ENCODE results near the gene PAXX.
A peak's percentile ranks its signal among the peaks of the same experiment; 100 is the strongest.

The PAXX gene

DNA sequence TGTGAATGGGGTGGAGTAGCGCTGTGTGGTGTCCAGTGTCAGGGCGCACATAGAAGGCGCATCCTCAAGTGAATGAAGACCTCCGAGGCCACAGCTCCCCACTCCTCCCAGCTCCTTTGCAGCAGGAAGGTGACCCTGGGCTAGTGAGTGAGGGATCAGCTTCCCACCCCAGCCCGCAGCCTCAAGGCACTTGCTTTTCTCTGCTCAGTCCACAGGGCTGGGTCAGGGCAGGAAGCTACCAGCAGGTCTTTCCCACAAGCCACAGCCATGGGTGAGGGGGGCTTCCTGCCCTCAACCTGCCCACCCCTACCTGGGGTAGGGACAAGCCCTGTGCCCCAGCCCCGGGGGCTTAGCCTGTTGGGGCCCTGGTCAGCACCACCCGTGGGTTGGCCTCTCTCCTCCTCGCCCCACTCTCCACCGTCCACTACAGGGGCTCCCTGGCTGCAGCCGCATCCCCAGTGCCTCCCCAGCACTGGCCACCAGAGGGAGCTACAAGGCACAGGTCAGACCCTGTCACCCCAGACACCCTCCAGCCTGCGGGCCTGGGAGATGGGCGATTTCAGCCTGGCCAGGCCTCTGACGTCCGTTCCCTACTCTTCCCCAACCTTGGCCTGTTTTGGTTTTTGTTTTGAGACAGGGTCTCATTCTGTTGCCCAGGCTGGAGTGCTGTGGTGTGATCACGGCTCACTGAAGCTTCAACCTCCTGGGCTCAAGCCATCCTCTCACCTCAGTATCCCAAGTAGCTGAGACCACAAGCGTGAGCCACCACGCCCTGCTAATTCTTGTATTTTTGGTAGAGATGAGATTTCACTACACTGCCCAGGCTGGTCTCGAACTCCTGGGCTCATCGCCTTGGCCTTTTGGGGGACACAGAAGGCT lies 37.1 kb downstream of the PAXX start:
- Histone ChIP-seq H3K27ac (ENCODE audit: low read length, poor library complexity, severe bottlenecking) (no peak overlapping the region), H3K4ac (ENCODE audit: low read depth in 1 of 2, low read length in 2 of 2) (no peak overlapping the region), H4K91ac (ENCODE audit: low read length) (no peak overlapping the region), H3K23ac (ENCODE audit: low read length in 2 of 2) (no peak overlapping the region), H2BK120ac (ENCODE audit: low read depth, low read length) (no peak overlapping the region), H3K36me3 (ENCODE audit: control insufficient read depth in 1 of 2, insufficient read depth in 2 of 2, low read depth in 1 of 2, low read length in 2 of 2) (no peaks in the 10 kb centered on the region), H3K14ac (ENCODE audit: low read length in 2 of 2) (no peak overlapping the region), H3K9ac (ENCODE audit: low read length) (no peak overlapping the region), H3K4me1 (ENCODE audit: control insufficient read depth, insufficient read depth, low read depth, low read length) (peaks cover 28% of the 10 kb centered on the region), H2BK5ac (ENCODE audit: low read depth, low read length, poor library complexity, severe bottlenecking) (no peak overlapping the region), H3K4me3 (ENCODE audit: insufficient read depth in 1 of 2, low read depth in 1 of 2, low read length in 2 of 2) (peak overlapping the region in 1 of 2 experiments; percentile 77), H3K4me2 (ENCODE audit: low read length, poor library complexity, severe bottlenecking) (peak overlapping the region; percentile 87), H3K79me1 (replicated peaks; ENCODE audit: low read length, poor library complexity, severe bottlenecking) (no peaks in the 10 kb centered on the region), H2BK15ac (ENCODE audit: low read depth, poor library complexity, severe bottlenecking) (no peak overlapping the region), H2AFZ (ENCODE audit: low read depth, low read length) (no peak overlapping the region), H3K9me3 (ENCODE audit: control insufficient read depth, low read length) (no peaks in the 10 kb centered on the region), H4K8ac (ENCODE audit: low read length) (no peak overlapping the region), H2BK12ac (ENCODE audit: low read length in 2 of 2) (peak overlapping the region in 1 of 2 experiments; percentile 25), H2AK5ac (ENCODE audit: low read length, severe bottlenecking) (no peak overlapping the region), H3K27me3 (ENCODE audit: control insufficient read depth in 1 of 2, insufficient read depth in 1 of 2, low read length in 2 of 2) (peaks cover 4 to 11% of the 10 kb centered on the region in 2 experiments), H3K18ac (ENCODE audit: low read depth in 1 of 2, low read length in 2 of 2) (peak overlapping the region in 1 of 2 experiments; percentile 8)
- WGBS: 42% methylated on average over 16 of the region's 19 CpGs
- peak; percentile 75 for DNase-seq

GRCh38 chr9:137030006-137030405 lies 37.8 kb downstream of the PAXX start:
- H2BK5ac ChIP-seq (ENCODE audit: low read depth, low read length, poor library complexity, severe bottlenecking): no peak overlapping the region
- no peak overlapping the region for H2BK15ac ChIP-seq (ENCODE audit: low read depth, poor library complexity, severe bottlenecking)
- H4K91ac ChIP-seq (ENCODE audit: low read length): no peak overlapping the region
- H4K8ac ChIP-seq (ENCODE audit: low read length): no peak overlapping the region
- no peak for DNase-seq
- H3K27me3 ChIP-seq (ENCODE audit: control insufficient read depth in 1 of 2, insufficient read depth in 1 of 2, low read length in 2 of 2): peaks cover 4 to 11% of the 10 kb centered on the region in 2 experiments
- H3K4me3 ChIP-seq (ENCODE audit: insufficient read depth in 1 of 2, low read depth in 1 of 2, low read length in 2 of 2): no peak overlapping the region
- no peak overlapping the region for H3K4ac ChIP-seq (ENCODE audit: low read depth in 1 of 2, low read length in 2 of 2)
- H2BK120ac ChIP-seq (ENCODE audit: low read depth, low read length): no peak overlapping the region
- no peak overlapping the region for H3K23ac ChIP-seq (ENCODE audit: low read length in 2 of 2)
- H2BK12ac ChIP-seq (ENCODE audit: low read length in 2 of 2): no peak overlapping the region
- H3K36me3 ChIP-seq (ENCODE audit: control insufficient read depth in 1 of 2, insufficient read depth in 2 of 2, low read depth in 1 of 2, low read length in 2 of 2): no peaks in the 10 kb centered on the region
- WGBS: 83% methylated on average over 14 of the region's 15 CpGs
- H2AK5ac ChIP-seq (ENCODE audit: low read length, severe bottlenecking): no peak overlapping the region
- H3K4me1 ChIP-seq (ENCODE audit: control insufficient read depth, insufficient read depth, low read depth, low read length): peaks cover 29% of the 10 kb centered on the region
- no peak overlapping the region for H2AFZ ChIP-seq (ENCODE audit: low read depth, low read length)
- H3K27ac ChIP-seq (ENCODE audit: low read length, poor library complexity, severe bottlenecking): no peak overlapping the region
- H3K9ac ChIP-seq (ENCODE audit: low read length): no peak overlapping the region
- no peaks in the 10 kb centered on the region for H3K79me1 ChIP-seq (replicated peaks; ENCODE audit: low read length, poor library complexity, severe bottlenecking)
- no peak overlapping the region for H3K18ac ChIP-seq (ENCODE audit: low read depth in 1 of 2, low read length in 2 of 2)
- H3K14ac ChIP-seq (ENCODE audit: low read length in 2 of 2): no peak overlapping the region
- H3K9me3 ChIP-seq (ENCODE audit: control insufficient read depth, low read length): no peaks in the 10 kb centered on the region
- no peak overlapping the region for H3K4me2 ChIP-seq (ENCODE audit: low read length, poor library complexity, severe bottlenecking)

DNA sequence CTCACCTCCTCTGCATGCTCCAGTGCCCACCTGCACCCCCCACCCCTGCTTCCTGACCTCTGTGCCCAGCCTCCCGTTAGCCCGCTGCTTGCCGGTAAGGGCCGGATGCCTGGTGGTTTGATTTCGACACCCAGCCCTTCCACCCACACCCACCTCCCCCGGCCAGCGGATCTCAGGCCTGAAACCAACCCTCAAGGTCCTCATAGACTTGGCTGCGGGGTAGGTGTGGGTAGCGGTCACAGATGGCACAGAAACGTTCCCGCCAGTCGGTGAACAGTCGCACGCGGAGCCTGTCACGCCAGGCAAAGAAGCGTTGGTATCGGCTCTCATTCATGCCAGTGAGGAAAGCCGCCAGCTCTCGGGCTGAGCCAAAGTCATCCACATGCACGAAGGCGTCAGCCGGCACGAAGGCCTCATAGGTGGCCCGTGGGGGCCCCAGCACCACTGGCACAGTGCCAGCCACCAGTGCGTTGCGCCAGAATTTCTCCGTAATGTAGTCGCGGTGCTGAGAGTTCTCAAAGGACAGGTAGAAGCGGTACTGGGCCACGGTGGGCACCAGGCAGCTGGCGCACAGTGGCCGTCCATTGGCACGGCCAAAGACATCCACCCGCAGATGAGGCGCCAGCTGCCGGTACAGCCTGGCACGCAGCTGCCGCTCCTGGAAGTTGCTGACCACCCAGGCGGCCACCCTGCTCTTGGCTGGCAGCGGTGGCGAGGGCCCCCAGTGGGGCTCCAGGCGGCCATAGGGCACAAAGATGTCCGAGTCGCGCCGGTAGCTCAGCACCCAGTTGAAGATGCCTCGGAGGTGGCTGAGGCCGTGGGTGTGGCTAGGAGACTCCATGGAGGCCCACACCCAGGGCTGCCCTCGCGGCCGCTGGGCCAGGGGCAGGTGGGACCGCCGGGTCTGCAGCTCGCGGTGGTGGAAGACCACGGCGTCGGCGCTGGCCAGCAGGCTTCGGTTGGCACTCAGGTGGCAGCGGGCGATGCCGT lies 38.6 kb downstream of the PAXX start:
- Histone ChIP-seq H3K4me3 (ENCODE audit: insufficient read depth in 1 of 2, low read depth in 1 of 2, low read length in 2 of 2) (no peak overlapping the region), H4K91ac (ENCODE audit: low read length) (peak overlapping the region; percentile 10), H3K27ac (ENCODE audit: low read length, poor library complexity, severe bottlenecking) (no peak overlapping the region), H3K4me2 (ENCODE audit: low read length, poor library complexity, severe bottlenecking) (no peak overlapping the region), H3K14ac (ENCODE audit: low read length in 2 of 2) (no peak overlapping the region), H2AFZ (ENCODE audit: low read depth, low read length) (no peak overlapping the region), H2AK5ac (ENCODE audit: low read length, severe bottlenecking) (no peak overlapping the region), H3K36me3 (ENCODE audit: control insufficient read depth in 1 of 2, insufficient read depth in 2 of 2, low read depth in 1 of 2, low read length in 2 of 2) (peaks cover 0 to under 1% of the 10 kb centered on the region in 2 experiments), H3K27me3 (ENCODE audit: control insufficient read depth in 1 of 2, insufficient read depth in 1 of 2, low read length in 2 of 2) (peaks cover 4 to 11% of the 10 kb centered on the region in 2 experiments), H3K9ac (ENCODE audit: low read length) (no peak overlapping the region), H3K4ac (ENCODE audit: low read depth in 1 of 2, low read length in 2 of 2) (no peak overlapping the region), H3K79me1 (replicated peaks; ENCODE audit: low read length, poor library complexity, severe bottlenecking) (no peaks in the 10 kb centered on the region), H2BK12ac (ENCODE audit: low read length in 2 of 2) (no peak overlapping the region), H2BK15ac (ENCODE audit: low read depth, poor library complexity, severe bottlenecking) (no peak overlapping the region), H3K23ac (ENCODE audit: low read length in 2 of 2) (no peak overlapping the region), H3K18ac (ENCODE audit: low read depth in 1 of 2, low read length in 2 of 2) (no peak overlapping the region), H2BK120ac (ENCODE audit: low read depth, low read length) (no peak overlapping the region), H2BK5ac (ENCODE audit: low read depth, low read length, poor library complexity, severe bottlenecking) (no peak overlapping the region), H3K9me3 (ENCODE audit: control insufficient read depth, low read length) (no peaks in the 10 kb centered on the region), H4K8ac (ENCODE audit: low read length) (no peak overlapping the region), H3K4me1 (ENCODE audit: control insufficient read depth, insufficient read depth, low read depth, low read length) (peaks cover 25% of the 10 kb centered on the region)
- 93% methylated on average over 65 of the region's 65 CpGs for WGBS
- no peak for DNase-seq

Data from mesenchymal stem cell (in vitro differentiated cells and primary cell).